ENCODE results near the gene VPS13D. TPM values are rescaled to one million over a fixed set of nuclear protein-coding genes. Genes with fewer than 3 reads are reported as not detected.

VPS13D gene
- total RNA-seq, 4 donors from 2014 or later = 94.4 to 472 (median 163) TPM

DNA sequence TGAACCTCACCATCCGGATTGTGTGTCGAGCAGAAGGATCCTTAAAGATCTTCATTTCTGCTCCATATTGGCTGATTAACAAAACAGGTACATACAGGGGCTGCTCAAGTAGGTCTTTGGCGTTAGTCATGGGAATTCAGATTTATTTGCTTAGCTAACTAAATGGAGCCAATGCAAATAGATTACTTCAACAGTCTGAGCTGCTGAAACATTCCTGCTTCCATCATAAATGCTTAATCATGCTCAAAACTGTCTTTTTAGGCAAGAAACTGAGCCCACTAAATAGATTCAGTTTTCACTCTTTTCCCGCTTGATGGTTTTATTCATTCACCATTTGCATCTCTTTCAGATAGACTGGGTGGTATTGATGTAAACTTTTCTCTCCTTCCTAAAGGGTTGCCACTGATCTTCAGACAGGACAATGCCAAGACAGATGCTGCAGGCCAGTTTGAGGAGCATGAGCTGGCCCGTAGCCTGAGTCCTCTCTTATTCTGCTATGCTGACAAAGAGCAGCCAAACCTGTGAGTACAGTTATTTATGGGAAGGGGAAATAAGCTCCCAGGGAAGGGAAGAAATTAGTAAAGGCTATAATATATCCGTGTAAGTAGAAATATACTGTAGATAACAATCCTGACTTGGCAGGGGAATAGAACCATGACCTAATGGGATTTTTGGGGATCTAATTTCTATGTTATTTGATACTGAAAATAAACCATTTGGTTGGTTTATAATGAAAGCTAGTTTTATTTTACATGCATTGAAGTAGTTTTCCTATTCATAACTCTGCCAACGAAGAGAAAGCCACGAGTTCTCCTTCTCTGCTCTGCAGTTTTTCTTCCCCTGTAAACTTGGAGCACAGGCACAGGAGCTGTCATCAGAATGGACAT lies 126.4 kb downstream of the VPS13D start:
- TF ChIP-seq POLR2AphosphoS5 (IDR thresholded peaks at IDR 0.05) (no peak), EP300 (IDR thresholded peaks at IDR 0.05) (no peak), POLR2A (IDR thresholded peaks at IDR 0.05) (no peak)
- TF ChIP-seq, protein P1, sequence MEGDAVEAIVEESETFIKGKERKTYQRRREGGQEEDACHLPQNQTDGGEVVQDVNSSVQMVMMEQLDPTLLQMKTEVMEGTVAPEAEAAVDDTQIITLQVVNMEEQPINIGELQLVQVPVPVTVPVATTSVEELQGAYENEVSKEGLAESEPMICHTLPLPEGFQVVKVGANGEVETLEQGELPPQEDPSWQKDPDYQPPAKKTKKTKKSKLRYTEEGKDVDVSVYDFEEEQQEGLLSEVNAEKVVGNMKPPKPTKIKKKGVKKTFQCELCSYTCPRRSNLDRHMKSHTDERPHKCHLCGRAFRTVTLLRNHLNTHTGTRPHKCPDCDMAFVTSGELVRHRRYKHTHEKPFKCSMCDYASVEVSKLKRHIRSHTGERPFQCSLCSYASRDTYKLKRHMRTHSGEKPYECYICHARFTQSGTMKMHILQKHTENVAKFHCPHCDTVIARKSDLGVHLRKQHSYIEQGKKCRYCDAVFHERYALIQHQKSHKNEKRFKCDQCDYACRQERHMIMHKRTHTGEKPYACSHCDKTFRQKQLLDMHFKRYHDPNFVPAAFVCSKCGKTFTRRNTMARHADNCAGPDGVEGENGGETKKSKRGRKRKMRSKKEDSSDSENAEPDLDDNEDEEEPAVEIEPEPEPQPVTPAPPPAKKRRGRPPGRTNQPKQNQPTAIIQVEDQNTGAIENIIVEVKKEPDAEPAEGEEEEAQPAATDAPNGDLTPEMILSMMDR (IDR thresholded peaks at IDR 0.05) = no peak
- no peak for DNase-seq (ENCODE audit: low spot score in 2 of 2)
- no peak overlapping the region for H3K27ac ChIP-seq
- peaks cover 73% of the 10 kb centered on the region for H3K36me3 ChIP-seq
- H3K4me1 ChIP-seq = peaks cover 18% of the 10 kb centered on the region
- no peak overlapping the region for H3K4me3 ChIP-seq
- H3K27me3 ChIP-seq = no peaks in the 10 kb centered on the region
- H3K9me3 ChIP-seq = no peaks in the 10 kb centered on the region
- WGBS = 75% methylated on average over 8 of the region's 8 CpGs

DNA sequence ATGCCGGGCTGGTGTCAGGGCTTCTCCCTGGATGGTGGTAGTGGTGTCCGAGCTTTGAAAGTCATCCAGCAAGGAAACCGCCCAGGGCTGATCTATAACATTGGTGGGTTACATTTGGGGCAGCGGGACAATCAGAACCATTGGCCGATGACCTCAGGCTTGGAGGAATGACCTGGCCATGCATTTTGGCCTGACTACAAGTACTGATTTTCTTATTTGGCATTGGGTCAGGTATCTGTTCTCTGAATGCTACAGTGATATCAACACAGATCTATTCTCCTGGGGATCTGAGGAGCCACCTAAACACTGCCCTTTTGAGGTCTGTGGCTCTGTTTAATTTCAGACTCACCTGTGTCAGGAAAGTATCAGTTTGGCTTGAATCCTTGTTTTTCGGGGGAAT lies 128.7 kb downstream of the VPS13D start:
- TF ChIP-seq, protein P1 (IDR thresholded peaks at IDR 0.05) = no peak
- TF ChIP-seq POLR2AphosphoS5 (IDR thresholded peaks at IDR 0.05) (no peak), POLR2A (IDR thresholded peaks at IDR 0.05) (no peak), EP300 (IDR thresholded peaks at IDR 0.05) (no peak)
- WGBS = 82% methylated on average over 6 of the region's 6 CpGs
- no peak overlapping the region for H3K27ac ChIP-seq
- no peaks in the 10 kb centered on the region for H3K9me3 ChIP-seq
- peaks cover 18% of the 10 kb centered on the region for H3K4me1 ChIP-seq
- peaks cover 66% of the 10 kb centered on the region for H3K36me3 ChIP-seq
- no peak for DNase-seq (ENCODE audit: low spot score in 2 of 2)
- no peaks in the 10 kb centered on the region for H3K27me3 ChIP-seq
- H3K4me3 ChIP-seq = no peak overlapping the region

DNA sequence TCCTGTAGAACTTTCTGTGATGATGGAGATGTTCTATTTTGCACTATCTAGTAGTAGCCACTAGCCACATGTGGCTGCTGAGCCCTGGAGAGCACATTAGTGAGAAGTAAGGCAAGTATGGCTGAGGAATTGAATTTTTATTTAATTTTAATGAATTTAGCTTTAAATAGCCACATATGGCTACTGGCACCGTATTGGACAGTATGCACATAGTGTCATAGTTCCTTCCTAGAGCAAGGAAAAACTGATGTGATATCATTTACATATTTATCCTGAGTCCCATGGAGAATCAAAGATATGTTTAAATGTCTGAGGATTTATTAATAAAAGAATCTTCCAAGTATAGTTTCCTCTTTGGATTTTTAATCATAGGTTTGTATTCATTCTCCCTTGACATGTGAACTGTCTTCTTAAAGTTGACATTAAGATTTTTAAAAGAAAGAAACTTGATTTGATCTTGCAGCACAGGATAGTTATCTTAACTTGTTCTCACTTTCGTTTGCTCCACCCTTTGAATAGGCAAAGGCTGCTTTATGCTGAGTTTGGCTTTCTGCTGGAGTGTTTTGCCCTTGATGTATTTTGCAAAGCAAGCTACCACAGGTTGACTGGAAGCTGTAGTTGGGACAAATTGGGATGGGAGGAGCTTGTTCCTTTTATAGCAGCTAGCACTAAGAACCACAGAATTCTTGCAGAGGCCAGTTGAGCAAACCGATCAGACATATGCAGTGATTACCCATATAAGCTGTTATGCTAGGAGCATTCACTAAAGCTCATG lies 129.7 kb downstream of the VPS13D start:
- peaks cover 18% of the 10 kb centered on the region for H3K4me1 ChIP-seq

DNA sequence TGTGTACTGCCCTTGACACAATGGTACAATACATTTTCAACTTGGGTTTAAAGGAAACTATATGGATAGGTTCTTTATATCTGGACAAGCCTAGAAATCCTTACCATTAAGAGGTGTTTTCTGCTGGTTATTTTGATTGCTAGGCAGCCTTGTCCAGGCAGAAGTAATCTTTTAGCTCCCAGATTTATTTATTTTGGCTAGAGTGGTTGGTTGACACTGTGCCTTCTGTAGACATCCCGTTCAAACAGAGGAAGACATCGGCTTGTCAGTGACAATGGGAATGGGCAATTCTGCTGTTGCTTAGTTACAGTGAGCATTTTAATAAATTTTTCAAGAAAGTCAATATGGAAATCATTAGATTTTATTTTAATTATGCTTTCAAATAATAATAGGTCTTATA lies 138.8 kb downstream of the VPS13D start:
- Histone ChIP-seq H3K27me3 (no peaks in the 10 kb centered on the region), H3K4me1 (peaks cover 3% of the 10 kb centered on the region), H3K27ac (no peak overlapping the region), H3K4me3 (no peak overlapping the region), H3K36me3 (peaks cover 67% of the 10 kb centered on the region), H3K9me3 (no peaks in the 10 kb centered on the region)
- WGBS = 53% methylated on average over 2 of the region's 2 CpGs
- TF ChIP-seq POLR2AphosphoS5 (IDR thresholded peaks at IDR 0.05) (no peak), EP300 (IDR thresholded peaks at IDR 0.05) (no peak), POLR2A (IDR thresholded peaks at IDR 0.05) (no peak)
- TF ChIP-seq, protein P1 (IDR thresholded peaks at IDR 0.05) = no peak
- no peak for DNase-seq (ENCODE audit: low spot score in 2 of 2)

More for the DNA sequence above, 129.7 kb downstream of the VPS13D start:
- no peak overlapping the region for H3K4me3 ChIP-seq
- H3K9me3 ChIP-seq = no peaks in the 10 kb centered on the region
- H3K27me3 ChIP-seq = no peaks in the 10 kb centered on the region
- TF ChIP-seq POLR2A (IDR thresholded peaks at IDR 0.05) = no peak
- TF ChIP-seq POLR2AphosphoS5 (IDR thresholded peaks at IDR 0.05) = no peak
- 38% methylated on average over 3 of the region's 3 CpGs for WGBS
- DNase-seq (ENCODE audit: low spot score in 2 of 2) = no peak
- H3K27ac ChIP-seq = peak overlapping the region; percentile 46
- H3K36me3 ChIP-seq = peaks cover 63% of the 10 kb centered on the region

DNA sequence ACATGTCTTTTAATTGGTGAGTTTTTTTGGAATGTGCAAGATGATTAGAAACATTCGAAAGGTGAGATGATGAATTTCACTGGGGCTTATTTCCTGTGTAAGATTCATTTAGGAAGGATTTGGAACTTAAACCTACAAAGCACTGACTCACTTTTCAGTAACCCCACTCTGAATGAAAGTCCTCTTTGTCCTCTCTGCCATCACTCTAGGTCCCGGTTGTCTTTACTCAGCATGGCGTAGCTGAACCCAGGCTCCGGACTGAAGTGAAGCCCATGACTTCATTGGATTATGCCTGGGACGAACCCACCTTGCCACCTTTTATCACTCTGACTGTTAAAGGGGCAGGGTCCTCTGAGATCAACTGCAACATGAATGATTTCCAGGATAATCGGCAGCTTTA lies 139.4 kb downstream of the VPS13D start:
- TF ChIP-seq, protein P1 (IDR thresholded peaks at IDR 0.05) = no peak
- no peak for TF ChIP-seq EP300 (IDR thresholded peaks at IDR 0.05)
- no peak for TF ChIP-seq POLR2A (IDR thresholded peaks at IDR 0.05)
- TF ChIP-seq POLR2AphosphoS5 (IDR thresholded peaks at IDR 0.05) = no peak
- H3K36me3 ChIP-seq = peaks cover 67% of the 10 kb centered on the region
- no peak overlapping the region for H3K27ac ChIP-seq
- no peaks in the 10 kb centered on the region for H3K9me3 ChIP-seq
- DNase-seq (ENCODE audit: low spot score in 2 of 2) = no peak
- peaks cover 3% of the 10 kb centered on the region for H3K4me1 ChIP-seq
- no peak overlapping the region for H3K4me3 ChIP-seq
- no peaks in the 10 kb centered on the region for H3K27me3 ChIP-seq
- 88% methylated on average over 6 of the region's 6 CpGs for WGBS
